ENCODE data around the gene FOXS1. TPM values are rescaled to one million over a fixed set of nuclear protein-coding genes. Genes with fewer than 3 reads are reported as not detected.

The FOXS1 gene
- total RNA-seq, 1 donor from 2014 or later: 5.9 TPM

DNA sequence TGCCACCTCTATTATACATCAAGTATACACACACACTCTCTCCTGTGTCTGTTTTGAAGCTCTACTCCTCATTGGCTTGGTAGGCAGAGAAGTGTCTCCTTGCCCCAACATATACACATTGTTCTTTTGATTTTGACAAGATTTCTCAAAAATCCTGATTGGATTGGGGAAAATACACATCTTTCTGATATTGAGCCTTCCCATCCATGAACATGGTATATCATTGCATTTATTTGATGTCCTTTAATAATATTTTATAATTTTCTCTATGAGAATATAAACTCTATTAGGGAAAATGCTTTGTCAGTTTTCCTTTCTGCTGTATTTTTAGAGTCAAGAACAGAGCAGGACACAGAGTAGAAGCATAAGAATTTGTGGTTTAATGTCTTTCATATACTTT, 32.3 kb upstream of the FOXS1 start:
- no peaks in the 10 kb centered on the region for H3K36me3 ChIP-seq (ENCODE audit: control insufficient read depth, insufficient read depth, low read length)
- peaks cover 6% of the 10 kb centered on the region for H3K27me3 ChIP-seq (ENCODE audit: control insufficient read depth, insufficient read depth, low read length)
- TF ChIP-seq, protein P1, sequence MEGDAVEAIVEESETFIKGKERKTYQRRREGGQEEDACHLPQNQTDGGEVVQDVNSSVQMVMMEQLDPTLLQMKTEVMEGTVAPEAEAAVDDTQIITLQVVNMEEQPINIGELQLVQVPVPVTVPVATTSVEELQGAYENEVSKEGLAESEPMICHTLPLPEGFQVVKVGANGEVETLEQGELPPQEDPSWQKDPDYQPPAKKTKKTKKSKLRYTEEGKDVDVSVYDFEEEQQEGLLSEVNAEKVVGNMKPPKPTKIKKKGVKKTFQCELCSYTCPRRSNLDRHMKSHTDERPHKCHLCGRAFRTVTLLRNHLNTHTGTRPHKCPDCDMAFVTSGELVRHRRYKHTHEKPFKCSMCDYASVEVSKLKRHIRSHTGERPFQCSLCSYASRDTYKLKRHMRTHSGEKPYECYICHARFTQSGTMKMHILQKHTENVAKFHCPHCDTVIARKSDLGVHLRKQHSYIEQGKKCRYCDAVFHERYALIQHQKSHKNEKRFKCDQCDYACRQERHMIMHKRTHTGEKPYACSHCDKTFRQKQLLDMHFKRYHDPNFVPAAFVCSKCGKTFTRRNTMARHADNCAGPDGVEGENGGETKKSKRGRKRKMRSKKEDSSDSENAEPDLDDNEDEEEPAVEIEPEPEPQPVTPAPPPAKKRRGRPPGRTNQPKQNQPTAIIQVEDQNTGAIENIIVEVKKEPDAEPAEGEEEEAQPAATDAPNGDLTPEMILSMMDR (IDR thresholded peaks at IDR 0.05; ENCODE audit: insufficient read depth, low read length, poor library complexity, severe bottlenecking): no peak
- no peak overlapping the region for H3K4me3 ChIP-seq (ENCODE audit: low read depth, low read length)
- DNase-seq (ENCODE audit: low read depth): no peak

DNA sequence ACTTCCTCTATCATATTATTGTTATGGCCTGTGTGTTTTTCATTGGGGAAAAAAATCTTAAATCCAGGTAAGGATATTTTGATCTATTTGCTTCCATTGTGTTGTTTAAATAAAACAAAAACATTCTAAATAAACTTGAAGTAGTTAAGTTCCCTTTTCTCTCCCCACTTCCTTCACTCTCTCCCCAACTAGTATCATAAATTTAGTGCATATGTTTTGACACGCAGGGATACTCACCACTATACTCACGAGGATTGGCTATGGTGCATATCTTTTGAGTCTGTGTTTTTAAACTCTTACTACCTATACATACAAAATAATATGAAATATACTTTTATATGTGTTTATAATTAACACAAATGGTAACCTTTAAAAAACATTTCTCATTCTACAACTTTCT, 30.3 kb upstream of the FOXS1 start:
- TF ChIP-seq, protein P1 (IDR thresholded peaks at IDR 0.05; ENCODE audit: insufficient read depth, low read length, poor library complexity, severe bottlenecking): no peak
- Histone ChIP-seq H3K27me3 (ENCODE audit: control insufficient read depth, insufficient read depth, low read length) (peaks cover 19% of the 10 kb centered on the region), H3K36me3 (ENCODE audit: control insufficient read depth, insufficient read depth, low read length) (no peaks in the 10 kb centered on the region), H3K4me3 (ENCODE audit: low read depth, low read length) (no peak overlapping the region)
- DNase-seq (ENCODE audit: low read depth): no peak

DNA sequence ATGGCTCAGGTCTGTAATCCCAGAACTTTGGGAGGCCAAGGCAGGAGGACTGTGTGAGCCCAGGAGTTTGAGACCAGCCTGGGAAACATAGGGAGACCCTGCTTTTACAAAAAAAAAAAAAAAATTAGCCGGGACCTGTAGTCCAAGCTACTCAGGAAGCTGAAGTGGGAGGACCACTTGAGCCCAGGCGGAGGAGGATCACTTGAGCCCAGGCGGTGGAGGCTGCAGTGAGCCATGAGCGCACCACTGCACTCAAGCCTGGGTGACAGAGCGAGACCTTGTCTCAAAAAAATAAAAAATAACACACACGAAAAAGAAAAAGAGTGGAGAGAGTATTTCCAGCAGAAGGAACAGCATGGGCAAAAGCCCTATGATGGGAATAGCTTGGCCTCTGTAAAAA, 27.0 kb upstream of the FOXS1 start:
- Histone ChIP-seq H3K36me3 (ENCODE audit: control insufficient read depth, insufficient read depth, low read length) (no peaks in the 10 kb centered on the region), H3K27me3 (ENCODE audit: control insufficient read depth, insufficient read depth, low read length) (peaks cover 41% of the 10 kb centered on the region), H3K4me3 (ENCODE audit: low read depth, low read length) (no peak overlapping the region)
- TF ChIP-seq, protein P1 (IDR thresholded peaks at IDR 0.05; ENCODE audit: insufficient read depth, low read length, poor library complexity, severe bottlenecking): no peak
- DNase-seq (ENCODE audit: low read depth): no peak

DNA sequence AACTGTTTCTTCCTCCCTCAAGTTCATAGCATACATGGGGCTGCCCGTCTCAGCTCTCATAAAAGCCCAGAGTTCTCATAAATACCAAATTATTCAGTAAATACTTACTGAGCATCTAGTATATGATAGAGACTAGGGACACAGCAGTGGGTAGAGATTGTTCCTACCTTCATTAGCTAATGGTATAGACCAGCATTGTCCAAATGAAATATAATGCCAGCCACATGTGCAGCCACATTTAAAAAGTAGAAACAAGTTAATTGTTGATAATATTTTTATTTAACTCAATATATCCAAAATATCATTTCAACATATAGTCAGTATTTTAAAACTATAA, 26.2 kb upstream of the FOXS1 start:
- no peaks in the 10 kb centered on the region for H3K36me3 ChIP-seq (ENCODE audit: control insufficient read depth, insufficient read depth, low read length)
- peaks cover 44% of the 10 kb centered on the region for H3K27me3 ChIP-seq (ENCODE audit: control insufficient read depth, insufficient read depth, low read length)
- no peak overlapping the region for H3K4me3 ChIP-seq (ENCODE audit: low read depth, low read length)
- no peak for DNase-seq (ENCODE audit: low read depth)
- TF ChIP-seq, protein P1 (IDR thresholded peaks at IDR 0.05; ENCODE audit: insufficient read depth, low read length, poor library complexity, severe bottlenecking): no peak

DNA sequence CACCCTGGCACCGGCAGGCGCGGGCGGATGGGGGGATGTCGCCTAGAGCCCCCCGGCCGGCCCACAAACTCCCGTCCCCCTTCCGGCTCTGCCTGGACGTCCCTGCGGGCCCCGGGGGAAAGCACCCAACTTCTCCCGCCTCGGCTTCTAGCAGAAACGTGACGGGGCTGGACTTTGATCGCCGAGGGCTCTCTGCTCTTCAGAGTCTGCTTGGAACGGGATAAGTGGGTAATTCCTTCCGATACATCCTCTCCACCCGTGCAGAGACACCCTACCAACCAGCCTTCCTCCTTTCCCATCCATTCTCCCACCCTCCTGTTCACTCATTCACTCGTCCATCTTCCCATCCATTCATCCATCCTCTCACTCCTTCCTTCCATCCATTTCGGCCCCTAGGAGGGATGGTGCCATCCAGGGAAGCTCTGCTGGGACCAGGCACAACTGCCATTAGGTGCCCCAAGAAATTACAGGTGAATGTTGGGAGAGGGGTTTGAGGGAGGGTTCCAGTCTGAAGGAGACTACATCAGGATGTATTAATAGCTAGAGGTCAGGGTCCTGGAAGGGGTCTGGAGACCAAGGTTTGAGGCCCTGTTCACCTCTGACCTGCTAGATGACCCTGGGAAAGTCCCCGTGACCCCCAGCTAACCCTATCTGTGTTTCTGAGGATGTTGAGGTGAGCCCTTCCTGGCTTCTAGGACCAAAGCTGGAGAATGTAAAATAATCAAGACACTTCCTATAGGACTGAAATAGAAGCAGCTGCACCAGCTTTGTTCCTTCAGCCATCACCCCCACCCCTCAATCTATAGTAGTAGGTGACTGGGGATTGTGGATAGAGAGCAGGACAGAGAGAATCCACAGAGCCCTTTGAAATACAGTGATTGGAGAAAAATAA, 25.6 kb upstream of the FOXS1 start:
- H3K36me3 ChIP-seq (ENCODE audit: control insufficient read depth, insufficient read depth, low read length): no peaks in the 10 kb centered on the region
- peaks cover 44% of the 10 kb centered on the region for H3K27me3 ChIP-seq (ENCODE audit: control insufficient read depth, insufficient read depth, low read length)
- TF ChIP-seq, protein P1 (IDR thresholded peaks at IDR 0.05; ENCODE audit: insufficient read depth, low read length, poor library complexity, severe bottlenecking): no peak
- H3K4me3 ChIP-seq (ENCODE audit: low read depth, low read length): peak overlapping the region; percentile 37
- no peak for DNase-seq (ENCODE audit: low read depth)
